PC-9 (cell line): ENCODE results near the gene ARHGAP5. TPM values are rescaled to one million over a fixed set of nuclear protein-coding genes. Genes with fewer than 3 reads are reported as not detected.

Experiments used
- BruUV-seq: library from RNA; stranded (reverse); fragments of 400-500 nt; replicated peaks from 2 replicates; lab custom pipeline; 2021; lab: Mats Ljungman, UMichigan
- CTCF ChIA-PET: fragments of 300-600 bp; sonication (Branson Sonifier 250); formaldehyde crosslinking; loops from one replicate; lab custom pipeline; 2022; ENCODE audit warnings: antibody characterized with exemption; lab: Charles Lee
- POLR2A ChIA-PET: fragments of 300-600 bp; sonication (Branson Sonifier 250); formaldehyde crosslinking; loops from one replicate; lab custom pipeline; 2022; ENCODE audit warnings: antibody characterized with exemption; ENCODE audit not compliant: unreplicated experiment; lab: Charles Lee
- DNase-seq, 2 experiments: peaks; one replicate each; pipeline versions ENCODE4 v3.0.0 to v3.0.0-alpha.2; 2015 to 2022; ENCODE audit warnings: mixed read lengths in 1 of 2
- H2AFZ ChIP-seq: fragments of 200-600 bp; sonication (generic); 2 replicates; pipeline ENCODE4 v1.8.1; 2017; ENCODE audit warnings: antibody characterized with exemption
- H3F3A ChIP-seq: fragments of 200-600 bp; sonication (generic); 2 replicates; pipeline ENCODE4 v1.8.1; 2017; ENCODE audit warnings: antibody characterized with exemption, mild to moderate bottlenecking, low read depth; ENCODE audit not compliant: insufficient read depth
- H3K27ac ChIP-seq: fragments of 200-600 bp; sonication (generic); 2 replicates; pipeline ENCODE4 v1.6.1; 2016; ENCODE audit warnings: mixed run types
- H3K27me3 ChIP-seq: fragments of 200-600 bp; sonication (generic); 2 replicates; pipeline ENCODE4 v1.6.1; 2016; ENCODE audit warnings: low read depth, mixed run types; ENCODE audit not compliant: insufficient read depth
- H3K36me3 ChIP-seq: fragments of 200-600 bp; sonication (generic); 2 replicates; pipeline ENCODE4 v1.6.1; 2016; ENCODE audit warnings: low read depth, mixed run types
- H3K4me1 ChIP-seq: fragments of 200-600 bp; sonication (generic); replicated peaks from 2 replicates; pipeline ENCODE4 v1.6.1; 2016; ENCODE audit warnings: mixed run types; ENCODE audit not compliant: insufficient read depth
- H3K4me2 ChIP-seq: fragments of 200-600 bp; sonication (generic); 2 replicates; pipeline ENCODE4 v1.6.1; 2017; ENCODE audit warnings: mixed run types
- H3K4me3 ChIP-seq: fragments of 200-600 bp; sonication (generic); 2 replicates; pipeline ENCODE4 v1.6.1; 2016; ENCODE audit warnings: mixed run types
- H3K79me2 ChIP-seq: fragments of 200-600 bp; sonication (generic); 2 replicates; pipeline ENCODE4 v1.6.1; 2017; ENCODE audit warnings: low read depth, mixed run types
- H3K9me2 ChIP-seq: fragments of 200-600 bp; sonication (generic); 2 replicates; pipeline ENCODE4 v1.8.1; 2017; ENCODE audit warnings: mild to moderate bottlenecking; ENCODE audit not compliant: insufficient read depth
- H3K9me3 ChIP-seq: fragments of 200-600 bp; sonication (generic); 2 replicates; pipeline ENCODE4 v1.8.1; 2016; ENCODE audit warnings: low read depth; ENCODE audit not compliant: insufficient read depth
- H4K20me1 ChIP-seq: fragments of 200-600 bp; sonication (generic); 2 replicates; pipeline ENCODE4 v1.8.1; 2017; ENCODE audit not compliant: insufficient read depth
- EZH2 ChIP-seq: fragments of 200-600 bp; sonication (generic); IDR thresholded peaks from 2 replicates; pipeline ENCODE4 v1.8.0; 2017; ENCODE audit warnings: antibody characterized with exemption, low read depth
- intact Hi-C: fragments of 100-400 bp; cut with micrococcal nuclease; formaldehyde crosslinking; loops from one replicate; pipeline ENCODE4 v1.10.0; 2022; ENCODE audit not compliant: unreplicated experiment
- total RNA-seq: library from RNA; stranded (reverse); gene quantifications from 2 replicates; pipeline ENCODE4 v1.2.3, GENCODE V29; 2021
- TF ChIP-seq, protein P1 (sequence below): fragments of 200-600 bp; sonication (generic); conservative IDR thresholded peaks from 2 replicates; pipeline ENCODE4 v1.6.1; 2017; ENCODE audit warnings: mixed run types, antibody characterized with exemption, mild to moderate bottlenecking, moderate library complexity

Gene ARHGAP5
- total RNA-seq, 1 experiment from 2014 or later = 58.6 TPM

DNA sequence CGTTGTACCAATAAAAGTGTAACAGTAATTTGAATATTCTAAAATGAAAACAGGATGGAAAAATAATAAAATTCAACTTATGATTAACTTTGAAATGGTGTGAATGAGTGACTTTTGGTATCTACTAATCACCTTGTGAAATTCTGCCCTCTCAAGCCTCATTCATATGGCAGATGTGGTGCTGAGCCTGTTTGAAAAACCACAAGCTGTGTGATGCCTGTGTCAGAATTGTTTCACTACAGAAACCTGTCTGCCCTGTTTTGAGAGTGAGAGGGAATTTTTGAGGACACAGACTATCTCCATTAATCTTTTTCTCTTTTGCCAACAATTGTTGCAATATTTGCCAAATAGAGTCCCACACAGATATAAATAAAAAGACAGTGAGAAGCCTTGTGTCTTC lies 120.8 kb downstream of the ARHGAP5 start:
- ChIA-PET POLR2A (no interaction called here), CTCF (interaction anchor here (1.0 kb wide), 1 partner anchor 87 kb away, joined by 3 read pairs; no protein-coding TSS in a partner anchor)
- Histone ChIP-seq H3F3A (peaks cover 14% of the 10 kb centered on the region; the same call in 1 of the 2 replicates), H4K20me1 (no peaks in the 10 kb centered on the region), H3K27me3 (no peaks in the 10 kb centered on the region), H3K4me1 (peaks cover 5% of the 10 kb centered on the region; the same call in 1 of the 2 replicates), H3K9me2 (no peaks in the 10 kb centered on the region), H2AFZ (no peak overlapping the region), H3K4me2 (no peak overlapping the region), H3K4me3 (no peak overlapping the region), H3K27ac (no peak overlapping the region), H3K36me3 (no peaks in the 10 kb centered on the region), H3K79me2 (no peaks in the 10 kb centered on the region), H3K9me3 (no peaks in the 10 kb centered on the region)
- intact Hi-C loops = no loop called here
- TF ChIP-seq EZH2 = no peak
- TF ChIP-seq, protein P1, sequence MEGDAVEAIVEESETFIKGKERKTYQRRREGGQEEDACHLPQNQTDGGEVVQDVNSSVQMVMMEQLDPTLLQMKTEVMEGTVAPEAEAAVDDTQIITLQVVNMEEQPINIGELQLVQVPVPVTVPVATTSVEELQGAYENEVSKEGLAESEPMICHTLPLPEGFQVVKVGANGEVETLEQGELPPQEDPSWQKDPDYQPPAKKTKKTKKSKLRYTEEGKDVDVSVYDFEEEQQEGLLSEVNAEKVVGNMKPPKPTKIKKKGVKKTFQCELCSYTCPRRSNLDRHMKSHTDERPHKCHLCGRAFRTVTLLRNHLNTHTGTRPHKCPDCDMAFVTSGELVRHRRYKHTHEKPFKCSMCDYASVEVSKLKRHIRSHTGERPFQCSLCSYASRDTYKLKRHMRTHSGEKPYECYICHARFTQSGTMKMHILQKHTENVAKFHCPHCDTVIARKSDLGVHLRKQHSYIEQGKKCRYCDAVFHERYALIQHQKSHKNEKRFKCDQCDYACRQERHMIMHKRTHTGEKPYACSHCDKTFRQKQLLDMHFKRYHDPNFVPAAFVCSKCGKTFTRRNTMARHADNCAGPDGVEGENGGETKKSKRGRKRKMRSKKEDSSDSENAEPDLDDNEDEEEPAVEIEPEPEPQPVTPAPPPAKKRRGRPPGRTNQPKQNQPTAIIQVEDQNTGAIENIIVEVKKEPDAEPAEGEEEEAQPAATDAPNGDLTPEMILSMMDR = no peak
- no TSS peak for BruUV-seq
- peak in 1 of 2 experiments; percentile 2 for DNase-seq

DNA sequence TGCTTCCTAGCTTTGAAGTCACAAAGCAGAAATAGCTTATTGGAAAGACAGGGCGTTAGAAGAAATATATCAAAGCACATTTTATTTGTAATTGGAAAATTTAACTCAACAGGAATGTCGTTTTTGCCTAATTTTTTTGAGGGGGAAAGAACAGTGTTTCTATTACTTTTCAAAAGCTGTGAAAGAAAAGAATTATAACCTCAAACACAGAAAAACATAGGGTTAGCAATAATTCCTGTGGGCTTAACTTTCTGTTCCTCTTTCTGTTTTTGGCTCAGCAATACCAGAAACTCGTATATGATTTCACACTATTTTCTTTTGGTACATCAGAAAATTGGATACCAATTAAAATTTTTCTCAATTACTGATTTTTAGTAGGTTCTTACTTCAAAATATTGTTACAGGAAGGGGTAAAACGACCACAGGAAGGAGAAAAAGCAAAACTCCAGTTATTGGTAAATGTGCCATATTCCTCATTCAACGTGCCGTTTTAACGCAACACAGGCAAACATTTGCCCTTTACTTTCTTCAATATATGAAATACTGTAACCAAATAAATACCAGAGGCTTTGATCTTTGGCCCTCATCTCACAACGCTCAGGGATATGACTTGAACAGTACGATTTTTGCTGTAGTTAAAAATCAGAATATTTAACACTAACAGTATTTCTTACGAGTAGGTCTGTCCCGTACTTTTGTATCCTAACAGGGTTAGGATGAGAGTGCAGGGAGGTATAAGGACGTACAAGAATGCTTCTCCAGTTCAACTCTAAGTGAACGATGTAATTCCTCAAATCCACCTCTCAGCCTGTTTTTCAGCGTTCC lies 123.5 kb downstream of the ARHGAP5 start:
- ChIA-PET CTCF (no interaction called here), POLR2A (no interaction called here)
- no peaks in the 10 kb centered on the region for H3K27me3 ChIP-seq
- peak overlapping the region; percentile 60; the same call in 1 of the 2 replicates for H3K27ac ChIP-seq
- H3K4me3 ChIP-seq = peak overlapping the region; percentile 88
- peak overlapping the region; percentile 99 for H2AFZ ChIP-seq
- no peaks in the 10 kb centered on the region for H3K36me3 ChIP-seq
- H3K9me3 ChIP-seq = no peaks in the 10 kb centered on the region
- DNase-seq = peak in 1 of 2 experiments; percentile 78
- H3K4me2 ChIP-seq = peak overlapping the region; percentile 87
- H3F3A ChIP-seq = peaks cover 14% of the 10 kb centered on the region; the same call in 1 of the 2 replicates
- no TSS peak for BruUV-seq
- intact Hi-C loops = no loop called here
- TF ChIP-seq EZH2 = no peak
- TF ChIP-seq, protein P1 = no peak
- no peaks in the 10 kb centered on the region for H4K20me1 ChIP-seq
- no peaks in the 10 kb centered on the region for H3K9me2 ChIP-seq
- no peaks in the 10 kb centered on the region for H3K79me2 ChIP-seq
- peaks cover 13% of the 10 kb centered on the region; the same call in 1 of the 2 replicates for H3K4me1 ChIP-seq

DNA sequence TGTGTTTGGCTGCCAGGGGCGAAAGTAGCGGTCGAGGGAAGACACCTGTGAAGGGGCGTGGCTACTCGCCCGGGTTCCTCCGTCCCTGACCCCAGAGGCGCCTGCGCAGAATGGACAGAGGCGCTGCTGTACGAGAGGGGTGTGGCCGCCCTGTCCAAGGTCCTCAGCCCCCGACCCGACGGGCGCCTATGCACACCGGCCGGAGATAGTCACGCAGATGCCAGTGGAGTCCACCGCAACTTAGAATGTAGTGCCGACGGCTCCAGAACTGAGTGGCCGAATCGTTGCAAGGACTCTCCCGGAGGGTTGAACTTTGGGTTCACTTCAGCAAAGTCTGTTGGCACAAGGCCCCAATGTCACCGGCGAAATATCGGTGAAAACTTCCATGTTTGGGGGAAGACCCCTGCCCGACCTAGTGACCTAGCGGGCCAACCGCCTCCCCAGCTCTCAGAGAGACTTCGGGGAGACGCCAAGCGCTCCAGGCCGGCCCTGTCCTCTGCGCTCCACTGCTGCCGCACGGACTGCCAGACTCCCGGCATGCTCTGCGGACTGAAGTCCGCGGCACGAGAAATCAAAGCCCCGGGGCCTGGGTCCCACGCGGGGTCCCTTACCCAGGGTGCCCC lies 124.2 kb downstream of the ARHGAP5 start:
- TF ChIP-seq, protein P1 = no peak
- no peak for TF ChIP-seq EZH2
- Histone ChIP-seq H3K4me2 (peak overlapping the region; percentile 87), H3K36me3 (no peaks in the 10 kb centered on the region), H3F3A (peaks cover 14% of the 10 kb centered on the region; the same call in 1 of the 2 replicates), H3K27me3 (no peaks in the 10 kb centered on the region), H3K4me1 (peaks cover 13% of the 10 kb centered on the region; the same call in 1 of the 2 replicates), H3K9me3 (no peaks in the 10 kb centered on the region), H3K79me2 (no peaks in the 10 kb centered on the region), H4K20me1 (no peaks in the 10 kb centered on the region), H3K27ac (peak overlapping the region; percentile 60), H2AFZ (peak overlapping the region; percentile 99), H3K4me3 (peak overlapping the region; percentile 88), H3K9me2 (no peaks in the 10 kb centered on the region)
- ChIA-PET POLR2A (no interaction called here), CTCF (no interaction called here)
- DNase-seq = peak in 1 of 2 experiments; percentile 88
- no TSS peak for BruUV-seq
- intact Hi-C loops = no loop called here
